Breast epithelium (tissue), 4 donors: ENCODE data around the gene OR2J2. TPM values are rescaled to one million over a fixed set of nuclear protein-coding genes. Genes with fewer than 3 reads are reported as not detected.
"Not testable (repeated sequence)": the region's sequence is repeated elsewhere in the genome, so short reads cannot be mapped to it uniquely, and the experiment has no call there.

Source experiments
- DNase-seq, 2 donors: peaks; one replicate each; pipeline ENCODE4 v3.0.0-alpha.2; 2019; ENCODE audit warnings: low spot score in 2 of 2
- H3K27ac ChIP-seq, 2 donors: fragments of 200-600 bp; sonication (generic) in 1 of 2; one replicate each; pipeline ENCODE4 v1.5.1; 2016 to 2019; ENCODE audit warnings: mild to moderate bottlenecking in 1 of 2
- H3K27me3 ChIP-seq, 2 donors: fragments of 200-600 bp; sonication (generic) in 1 of 2; one replicate each; pipeline versions ENCODE4 v1.5.1 to v1.6.0; 2017 to 2019; ENCODE audit warnings: control low read depth in 1 of 2, mild to moderate bottlenecking in 1 of 2
- H3K36me3 ChIP-seq: fragments of 200-600 bp; one replicate; pipeline ENCODE4 v1.5.1; 2019
- H3K4me1 ChIP-seq, 2 donors: fragments of 200-600 bp; sonication (generic); one replicate each; pipeline ENCODE4 v1.5.1; 2016 to 2019; ENCODE audit warnings: control low read depth in 1 of 2
- H3K4me3 ChIP-seq, 3 donors: fragments of 200-600 bp; sonication (generic); 1 replicate in 2 of 3; 2 replicates in 1 of 3; pipeline ENCODE4 v1.5.1; 2016 to 2019; ENCODE audit warnings: mild to moderate bottlenecking in 3 of 3, moderate library complexity in 2 of 3
- H3K9me3 ChIP-seq, 2 donors: fragments of 200-600 bp; sonication (generic) in 1 of 2; one replicate each; pipeline ENCODE4 v1.5.1; 2016 to 2019; ENCODE audit warnings: control low read depth in 1 of 2
- POLR2A ChIP-seq: fragments of 450-650 bp; IDR thresholded peaks from one replicate; pipeline ENCODE4 v1.6.1; 2016; ENCODE audit warnings: antibody characterized with exemption, mild to moderate bottlenecking, moderate library complexity
- POLR2AphosphoS5 ChIP-seq, 3 donors: sonication (generic); formaldehyde crosslinking; IDR thresholded peaks; one replicate each; pipeline ENCODE4 v1.6.1; 2017; ENCODE audit warnings: antibody characterized with exemption in 3 of 3
- intact Hi-C: fragments of 100-400 bp; cut with DNase I; formaldehyde crosslinking; loops from one replicate; pipeline ENCODE4 v1.15.1; 2023; ENCODE audit warnings: low total_unique reads
- total RNA-seq, 3 donors: library from RNA; depleted of rRNA; stranded (reverse); fragments of >200 nt; gene quantifications; one replicate each; pipeline ENCODE4 v1.1.0, GENCODE V29; 2016
- TF ChIP-seq, protein P1 (sequence below), 3 donors: fragments of 450-650 bp; IDR thresholded peaks; one replicate each; pipeline ENCODE4 v1.5.1; 2016 to 2017; ENCODE audit warnings: antibody characterized with exemption in 3 of 3, mild to moderate bottlenecking in 3 of 3, moderate library complexity in 3 of 3

The OR2J2 gene
- total RNA-seq: not detected

DNA sequence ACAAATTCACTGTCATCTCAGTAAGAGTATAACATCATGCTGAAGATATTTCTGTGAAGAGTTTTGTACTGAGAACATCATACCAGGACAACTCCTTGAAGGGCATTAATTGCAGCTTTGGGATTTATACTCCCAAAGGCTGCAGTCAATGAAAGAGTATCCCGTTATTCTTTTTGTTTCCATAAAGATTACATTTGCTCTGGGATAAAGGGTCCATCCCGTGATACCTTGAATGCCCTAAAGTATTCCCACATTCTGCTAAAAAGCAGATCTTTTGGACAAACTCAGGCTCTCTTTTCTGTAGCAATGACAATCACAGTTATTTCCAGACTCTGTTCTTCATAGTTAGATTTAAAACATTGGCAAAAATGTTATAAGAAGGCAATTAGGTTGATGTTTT is at the start of gene OR2J2:
OR2J2 (plus strand) TSS at position 301 of the 400 bp plus-strand sequence. CDS start 2,729 bp downstream, outside the sequence.
- H3K27ac ChIP-seq, H3K4me1 ChIP-seq, intact Hi-C loops, H3K9me3 ChIP-seq, H3K36me3 ChIP-seq, DNase-seq, H3K27me3 ChIP-seq, H3K4me3 ChIP-seq: not testable (repeated sequence)

DNA sequence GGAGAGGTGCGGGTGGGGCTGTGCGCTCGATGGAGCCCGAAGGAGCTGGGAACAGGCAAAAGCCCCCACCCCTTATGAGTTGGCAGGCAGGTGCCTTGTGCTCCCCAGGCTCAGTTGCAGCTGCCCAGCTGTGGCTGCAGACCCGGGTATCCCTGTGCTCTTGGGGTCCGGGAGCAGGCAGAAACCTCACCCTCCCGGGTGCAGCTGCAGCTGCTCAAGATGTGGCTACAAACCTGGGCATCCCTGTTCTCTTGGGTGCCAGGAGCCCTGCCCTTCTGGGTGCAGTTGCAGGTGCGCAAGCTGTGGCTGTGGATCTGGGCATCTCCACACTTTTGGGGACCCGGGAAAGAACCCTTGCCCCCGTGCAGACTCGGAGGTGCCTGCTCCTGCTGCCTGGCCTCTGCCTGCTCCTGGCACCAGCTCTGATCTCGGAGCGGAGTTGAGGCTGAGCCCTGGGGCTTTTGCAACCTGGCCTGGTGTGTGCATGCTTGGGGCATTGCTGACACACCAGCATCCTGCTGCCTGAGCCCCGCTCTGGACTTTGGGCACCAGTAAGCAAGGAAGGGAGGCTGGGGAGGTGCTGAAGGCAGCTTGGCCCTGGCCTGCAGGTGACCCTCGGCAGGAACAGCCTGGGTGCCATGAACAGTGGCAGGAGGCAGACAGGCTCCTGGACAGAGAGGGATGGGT is 41.2 kb upstream of the OR2J2 start:
- no peaks in the 10 kb centered on the region for H3K9me3 ChIP-seq
- H3K36me3 ChIP-seq: no peaks in the 10 kb centered on the region
- TF ChIP-seq POLR2AphosphoS5 (IDR thresholded peaks at IDR 0.05) (no peak), POLR2A (no peak)
- TF ChIP-seq, protein P1, sequence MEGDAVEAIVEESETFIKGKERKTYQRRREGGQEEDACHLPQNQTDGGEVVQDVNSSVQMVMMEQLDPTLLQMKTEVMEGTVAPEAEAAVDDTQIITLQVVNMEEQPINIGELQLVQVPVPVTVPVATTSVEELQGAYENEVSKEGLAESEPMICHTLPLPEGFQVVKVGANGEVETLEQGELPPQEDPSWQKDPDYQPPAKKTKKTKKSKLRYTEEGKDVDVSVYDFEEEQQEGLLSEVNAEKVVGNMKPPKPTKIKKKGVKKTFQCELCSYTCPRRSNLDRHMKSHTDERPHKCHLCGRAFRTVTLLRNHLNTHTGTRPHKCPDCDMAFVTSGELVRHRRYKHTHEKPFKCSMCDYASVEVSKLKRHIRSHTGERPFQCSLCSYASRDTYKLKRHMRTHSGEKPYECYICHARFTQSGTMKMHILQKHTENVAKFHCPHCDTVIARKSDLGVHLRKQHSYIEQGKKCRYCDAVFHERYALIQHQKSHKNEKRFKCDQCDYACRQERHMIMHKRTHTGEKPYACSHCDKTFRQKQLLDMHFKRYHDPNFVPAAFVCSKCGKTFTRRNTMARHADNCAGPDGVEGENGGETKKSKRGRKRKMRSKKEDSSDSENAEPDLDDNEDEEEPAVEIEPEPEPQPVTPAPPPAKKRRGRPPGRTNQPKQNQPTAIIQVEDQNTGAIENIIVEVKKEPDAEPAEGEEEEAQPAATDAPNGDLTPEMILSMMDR (IDR thresholded peaks at IDR 0.05): no peak
- DNase-seq: no peak
- no peaks in the 10 kb centered on the region for H3K27me3 ChIP-seq
- no peaks in the 10 kb centered on the region for H3K4me1 ChIP-seq
- intact Hi-C loops: no loop called here
- no peak overlapping the region for H3K27ac ChIP-seq
- H3K4me3 ChIP-seq: no peak overlapping the region

DNA sequence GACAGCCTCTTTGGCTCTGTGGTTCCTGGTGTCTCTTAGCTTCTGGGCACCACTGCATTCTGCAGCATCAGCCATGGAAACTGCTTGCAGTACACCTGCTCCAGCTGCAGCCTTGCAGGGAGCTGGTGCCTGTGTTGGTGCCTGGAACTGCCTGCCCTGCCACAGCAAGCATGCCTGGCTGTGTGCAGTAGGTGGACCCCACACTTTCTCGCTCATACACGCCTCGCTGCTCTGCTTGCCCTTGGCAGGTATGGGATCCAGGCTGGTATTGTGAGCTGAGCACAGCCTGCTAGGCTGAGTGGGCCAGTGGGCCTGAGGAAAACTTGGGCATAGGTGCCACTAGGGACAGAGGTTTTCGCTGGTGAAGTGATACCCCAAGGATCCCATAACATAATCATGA is 40.1 kb upstream of the OR2J2 start:
- intact Hi-C loops: no loop called here
- H3K36me3 ChIP-seq: no peaks in the 10 kb centered on the region
- no peak for TF ChIP-seq POLR2AphosphoS5 (IDR thresholded peaks at IDR 0.05)
- TF ChIP-seq, protein P1 (IDR thresholded peaks at IDR 0.05): no peak
- TF ChIP-seq POLR2A: no peak
- no peaks in the 10 kb centered on the region for H3K9me3 ChIP-seq
- H3K27me3 ChIP-seq: no peaks in the 10 kb centered on the region
- no peak for DNase-seq
- H3K4me1 ChIP-seq: no peaks in the 10 kb centered on the region
- H3K4me3 ChIP-seq: no peak overlapping the region
- H3K27ac ChIP-seq: no peak overlapping the region

DNA sequence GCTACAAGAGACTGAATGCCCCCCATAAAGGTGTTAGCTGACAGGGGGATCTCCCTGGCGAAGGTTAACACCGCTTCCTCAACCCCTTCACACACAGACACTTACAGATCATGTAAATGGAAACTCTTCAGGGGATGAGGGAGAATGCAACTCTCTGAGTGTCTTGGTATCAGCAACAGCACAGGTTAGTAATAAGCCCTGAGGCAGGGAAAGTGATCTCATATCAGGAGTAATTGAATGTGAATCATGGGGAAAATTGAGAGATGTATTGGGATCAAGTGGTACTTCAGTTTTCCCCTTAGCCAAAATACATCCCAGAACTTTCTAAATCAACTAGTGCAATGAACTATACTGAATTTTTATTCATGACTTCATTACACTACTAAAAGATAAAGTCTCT is 39.0 kb upstream of the OR2J2 start:
- TF ChIP-seq POLR2A (no peak), POLR2AphosphoS5 (IDR thresholded peaks at IDR 0.05) (no peak)
- TF ChIP-seq, protein P1 (IDR thresholded peaks at IDR 0.05): no peak
- Histone ChIP-seq H3K9me3 (no peaks in the 10 kb centered on the region), H3K27me3 (no peaks in the 10 kb centered on the region), H3K36me3 (no peaks in the 10 kb centered on the region), H3K4me1 (no peaks in the 10 kb centered on the region), H3K4me3 (no peak overlapping the region), H3K27ac (no peak overlapping the region)
- DNase-seq: no peak
- intact Hi-C loops: no loop called here

DNA sequence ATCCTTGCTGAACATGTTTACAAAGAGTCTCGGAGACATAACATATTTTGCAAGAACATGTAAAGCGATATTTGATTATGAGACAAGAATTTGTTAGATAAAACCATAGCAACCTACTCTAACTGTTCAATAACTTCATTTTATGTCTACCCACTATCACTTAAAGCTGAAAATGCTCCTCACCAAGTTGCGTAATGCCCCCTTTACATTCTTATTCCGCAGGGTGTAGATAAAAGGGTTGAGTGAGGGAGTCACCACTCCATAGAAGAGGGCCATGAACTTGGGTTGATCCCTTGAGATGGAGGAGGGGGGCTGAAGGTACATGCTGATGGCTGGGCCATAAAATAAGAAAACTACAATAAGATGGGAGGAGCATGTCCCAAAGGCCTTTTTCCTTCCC is 33.0 kb upstream of the OR2J2 start:
- no peak for DNase-seq
- Histone ChIP-seq H3K27ac (no peak overlapping the region), H3K9me3 (peaks cover 0 to 7% of the 10 kb centered on the region in 2 donors), H3K27me3 (no peaks in the 10 kb centered on the region), H3K36me3 (no peaks in the 10 kb centered on the region), H3K4me1 (no peaks in the 10 kb centered on the region), H3K4me3 (no peak overlapping the region)
- intact Hi-C loops: no loop called here
- TF ChIP-seq POLR2A: no peak
- no peak for TF ChIP-seq POLR2AphosphoS5 (IDR thresholded peaks at IDR 0.05)
- TF ChIP-seq, protein P1 (IDR thresholded peaks at IDR 0.05): no peak
